Suprapubic skin (tissue), 4 donors: ENCODE results near the gene ASB16. TPM values are rescaled to one million over a fixed set of nuclear protein-coding genes. Genes with fewer than 3 reads are reported as not detected.

Experiments used
- DNase-seq, 2 donors: peaks; one replicate each; pipeline ENCODE4 v3.0.0-alpha.2; 2019; ENCODE audit warnings: low spot score in 2 of 2
- H3K27ac ChIP-seq: fragments of 200-600 bp; sonication (generic); one replicate; pipeline ENCODE4 v1.5.1; 2019
- H3K27me3 ChIP-seq: fragments of 200-600 bp; sonication (generic); one replicate; pipeline ENCODE4 v1.5.1; 2019
- H3K36me3 ChIP-seq: fragments of 200-600 bp; sonication (generic); one replicate; pipeline ENCODE4 v1.5.1; 2019
- H3K4me1 ChIP-seq: fragments of 200-600 bp; sonication (generic); one replicate; pipeline ENCODE4 v1.5.1; 2019
- H3K4me3 ChIP-seq: fragments of 200-600 bp; sonication (generic); one replicate; pipeline ENCODE4 v1.5.1; 2019; ENCODE audit warnings: mild to moderate bottlenecking
- H3K9me3 ChIP-seq: fragments of 200-600 bp; sonication (generic); one replicate; pipeline ENCODE4 v1.5.1; 2019
- EP300 ChIP-seq: sonication (generic); formaldehyde crosslinking; IDR thresholded peaks from one replicate; pipeline ENCODE4 v1.6.1; 2017; ENCODE audit warnings: antibody characterized with exemption
- POLR2A ChIP-seq, 2 donors: fragments of 450-650 bp; IDR thresholded peaks; one replicate each; pipeline ENCODE4 v1.6.1; 2017; ENCODE audit warnings: antibody characterized with exemption in 2 of 2, mild to moderate bottlenecking in 2 of 2, moderate library complexity in 2 of 2
- POLR2AphosphoS5 ChIP-seq, 3 donors: sonication (generic); formaldehyde crosslinking; IDR thresholded peaks; one replicate each; pipeline ENCODE4 v1.6.1; 2017; ENCODE audit warnings: antibody characterized with exemption in 3 of 3
- WGBS: methylation state at CpG from one replicate; pipeline ENCODE4 v1.1.5; 2018; 5-methylcytosine and 5-hydroxymethylcytosine counted together
- total RNA-seq, 4 donors: library from RNA; depleted of rRNA; stranded (reverse); fragments of >200 nt; gene quantifications; one replicate each; pipeline ENCODE4 v1.1.0, GENCODE V29; 2016
- TF ChIP-seq, protein P1 (sequence below), 2 donors: fragments of 200-600 bp in 1 of 2; fragments of 450-650 bp in 1 of 2; sonication (generic) in 1 of 2; IDR thresholded peaks; one replicate each; pipeline ENCODE4 v1.5.1; 2016 to 2019; ENCODE audit warnings: antibody characterized with exemption in 2 of 2, mild to moderate bottlenecking in 1 of 2, moderate library complexity in 1 of 2

Gene ASB16
- total RNA-seq, 4 donors from 2014 or later, result not detected

DNA sequence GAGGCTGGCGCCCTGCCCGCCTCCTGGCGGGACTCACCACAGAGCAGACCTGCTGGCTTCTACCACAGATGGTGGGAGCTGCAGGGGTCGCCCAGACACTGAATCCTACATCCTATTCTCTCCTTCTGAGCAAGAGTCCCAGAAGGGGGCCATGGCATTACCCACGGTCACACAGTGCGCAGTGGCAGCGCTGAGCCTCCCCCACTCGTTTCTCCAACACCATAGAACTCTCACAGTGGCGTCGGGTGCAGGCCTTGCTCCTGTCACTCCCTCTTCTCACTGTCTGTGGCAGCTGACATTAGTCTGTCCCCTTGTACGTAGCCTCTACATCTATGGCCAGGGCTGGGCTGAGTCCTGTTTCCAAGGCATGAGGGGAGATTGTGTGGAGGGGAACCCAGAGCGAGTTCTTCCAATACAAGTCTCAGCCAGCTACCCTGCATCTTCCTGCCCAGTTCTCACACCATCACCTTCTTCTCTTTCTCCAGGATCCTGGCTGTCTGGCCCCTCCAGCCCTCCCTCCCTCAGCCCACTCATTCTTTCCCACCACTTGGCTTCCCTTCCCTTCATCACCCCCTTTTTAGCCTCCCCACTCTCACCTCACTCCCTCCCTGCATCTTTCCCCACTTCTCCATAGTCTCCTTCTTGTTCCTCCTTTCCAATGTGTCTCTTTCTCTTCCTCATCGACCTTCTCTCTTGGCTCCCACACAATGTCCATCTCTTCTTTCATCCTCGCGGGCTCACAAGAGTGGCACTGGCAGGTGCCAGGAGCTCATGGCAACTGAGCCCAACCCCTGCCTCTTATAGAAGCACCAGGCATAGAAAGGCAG lies 43.1 kb downstream of the ASB16 start:
- H3K36me3 ChIP-seq, result peaks cover 53% of the 10 kb centered on the region
- no peaks in the 10 kb centered on the region for H3K27me3 ChIP-seq
- no peaks in the 10 kb centered on the region for H3K9me3 ChIP-seq
- WGBS, result 81% methylated on average over 14 of the region's 15 CpGs
- H3K4me3 ChIP-seq, result no peak overlapping the region
- DNase-seq, result no peak
- H3K27ac ChIP-seq, result no peak overlapping the region
- no peak for TF ChIP-seq POLR2A (IDR thresholded peaks at IDR 0.05)
- TF ChIP-seq POLR2AphosphoS5 (IDR thresholded peaks at IDR 0.05), result no peak
- no peak for TF ChIP-seq EP300
- TF ChIP-seq, protein P1, sequence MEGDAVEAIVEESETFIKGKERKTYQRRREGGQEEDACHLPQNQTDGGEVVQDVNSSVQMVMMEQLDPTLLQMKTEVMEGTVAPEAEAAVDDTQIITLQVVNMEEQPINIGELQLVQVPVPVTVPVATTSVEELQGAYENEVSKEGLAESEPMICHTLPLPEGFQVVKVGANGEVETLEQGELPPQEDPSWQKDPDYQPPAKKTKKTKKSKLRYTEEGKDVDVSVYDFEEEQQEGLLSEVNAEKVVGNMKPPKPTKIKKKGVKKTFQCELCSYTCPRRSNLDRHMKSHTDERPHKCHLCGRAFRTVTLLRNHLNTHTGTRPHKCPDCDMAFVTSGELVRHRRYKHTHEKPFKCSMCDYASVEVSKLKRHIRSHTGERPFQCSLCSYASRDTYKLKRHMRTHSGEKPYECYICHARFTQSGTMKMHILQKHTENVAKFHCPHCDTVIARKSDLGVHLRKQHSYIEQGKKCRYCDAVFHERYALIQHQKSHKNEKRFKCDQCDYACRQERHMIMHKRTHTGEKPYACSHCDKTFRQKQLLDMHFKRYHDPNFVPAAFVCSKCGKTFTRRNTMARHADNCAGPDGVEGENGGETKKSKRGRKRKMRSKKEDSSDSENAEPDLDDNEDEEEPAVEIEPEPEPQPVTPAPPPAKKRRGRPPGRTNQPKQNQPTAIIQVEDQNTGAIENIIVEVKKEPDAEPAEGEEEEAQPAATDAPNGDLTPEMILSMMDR (IDR thresholded peaks at IDR 0.05), result no peak
- H3K4me1 ChIP-seq, result peaks cover 44% of the 10 kb centered on the region

- Histone ChIP-seq H3K4me1 (peaks cover 41% of the 10 kb centered on the region), H3K27me3 (no peaks in the 10 kb centered on the region), H3K27ac (no peak overlapping the region), H3K9me3 (no peaks in the 10 kb centered on the region), H3K36me3 (peaks cover 47% of the 10 kb centered on the region), H3K4me3 (no peak overlapping the region)
- DNase-seq, result no peak
- TF ChIP-seq POLR2AphosphoS5 (IDR thresholded peaks at IDR 0.05), result no peak
- TF ChIP-seq, protein P1 (IDR thresholded peaks at IDR 0.05), result no peak
- 100% methylated on average over 1 of the region's 1 CpG for WGBS
Measured at GRCh38 chr17:44214230-44214494, 43.7 kb downstream of the ASB16 start.

GRCh38 chr17:44214896-44215295 lies 44.4 kb downstream of the ASB16 start:
- H3K4me1 ChIP-seq, result peaks cover 41% of the 10 kb centered on the region
- DNase-seq, result no peak
- no peaks in the 10 kb centered on the region for H3K27me3 ChIP-seq
- H3K4me3 ChIP-seq, result no peak overlapping the region
- TF ChIP-seq EP300 (no peak), POLR2AphosphoS5 (IDR thresholded peaks at IDR 0.05) (no peak), POLR2A (IDR thresholded peaks at IDR 0.05) (no peak)
- TF ChIP-seq, protein P1 (IDR thresholded peaks at IDR 0.05), result no peak
- peaks cover 41% of the 10 kb centered on the region for H3K36me3 ChIP-seq
- no peak overlapping the region for H3K27ac ChIP-seq
- H3K9me3 ChIP-seq, result no peaks in the 10 kb centered on the region
- WGBS, result 88% methylated on average over 6 of the region's 6 CpGs

GRCh38 chr17:44216173-44216572 lies 45.7 kb downstream of the ASB16 start:
- DNase-seq, result no peak
- 76% methylated on average over 5 of the region's 5 CpGs for WGBS
- TF ChIP-seq POLR2AphosphoS5 (IDR thresholded peaks at IDR 0.05), result no peak
- Histone ChIP-seq H3K9me3 (no peaks in the 10 kb centered on the region), H3K4me3 (no peak overlapping the region), H3K27me3 (no peaks in the 10 kb centered on the region), H3K36me3 (peaks cover 38% of the 10 kb centered on the region), H3K4me1 (peaks cover 35% of the 10 kb centered on the region), H3K27ac (no peak overlapping the region)

GRCh38 chr17:44216694-44217093 lies 46.2 kb downstream of the ASB16 start:
- DNase-seq, result no peak
- WGBS, result 72% methylated on average over 5 of the region's 5 CpGs
- H3K4me3 ChIP-seq, result no peak overlapping the region
- peaks cover 35% of the 10 kb centered on the region for H3K4me1 ChIP-seq
- no peak overlapping the region for H3K27ac ChIP-seq
- H3K36me3 ChIP-seq, result peaks cover 33% of the 10 kb centered on the region
- no peaks in the 10 kb centered on the region for H3K9me3 ChIP-seq
- H3K27me3 ChIP-seq, result no peaks in the 10 kb centered on the region
- TF ChIP-seq, protein P1 (IDR thresholded peaks at IDR 0.05), result no peak
- TF ChIP-seq POLR2AphosphoS5 (IDR thresholded peaks at IDR 0.05), result no peak
- TF ChIP-seq POLR2A (IDR thresholded peaks at IDR 0.05), result no peak
- no peak for TF ChIP-seq EP300
